Measurements from ENCODE around the gene STK4.
"Not testable (repeated sequence)": the region's sequence is repeated elsewhere in the genome, so short reads cannot be mapped to it uniquely, and the experiment has no call there.

Gene STK4

DNA sequence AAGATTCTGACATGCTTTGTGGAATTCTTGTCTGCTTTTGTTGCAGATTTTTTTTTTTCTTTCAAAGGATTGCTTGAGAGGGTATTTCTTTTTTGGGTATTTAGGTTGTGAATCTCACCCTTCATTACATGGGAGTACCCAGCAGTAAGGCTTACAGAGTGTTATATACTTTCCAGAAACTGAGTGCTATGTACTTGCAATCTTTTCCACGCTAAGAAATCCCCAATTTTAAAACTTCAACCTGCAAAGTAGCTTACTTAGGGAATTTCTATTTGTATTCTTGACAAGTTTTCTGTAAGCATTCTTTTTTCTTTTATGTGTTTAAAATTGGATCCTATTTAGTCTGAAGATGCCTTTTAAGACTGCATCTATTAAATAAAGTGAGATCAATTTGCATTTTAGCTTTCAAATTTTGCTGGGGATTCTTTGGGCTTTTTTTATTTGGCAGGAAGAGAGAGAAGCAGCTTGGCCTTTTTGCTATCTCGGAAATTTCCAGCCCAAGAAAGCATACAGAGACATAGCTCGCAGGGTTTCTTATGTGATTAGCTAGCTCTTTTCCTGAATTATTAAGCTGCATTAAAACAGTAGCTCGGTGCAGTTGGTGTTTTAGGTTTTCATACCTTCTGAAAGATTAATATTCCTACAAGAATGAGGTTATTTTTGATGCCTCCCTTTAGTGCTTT is 92.0 kb downstream of the STK4 start:
- no peak for DNase-seq

DNA sequence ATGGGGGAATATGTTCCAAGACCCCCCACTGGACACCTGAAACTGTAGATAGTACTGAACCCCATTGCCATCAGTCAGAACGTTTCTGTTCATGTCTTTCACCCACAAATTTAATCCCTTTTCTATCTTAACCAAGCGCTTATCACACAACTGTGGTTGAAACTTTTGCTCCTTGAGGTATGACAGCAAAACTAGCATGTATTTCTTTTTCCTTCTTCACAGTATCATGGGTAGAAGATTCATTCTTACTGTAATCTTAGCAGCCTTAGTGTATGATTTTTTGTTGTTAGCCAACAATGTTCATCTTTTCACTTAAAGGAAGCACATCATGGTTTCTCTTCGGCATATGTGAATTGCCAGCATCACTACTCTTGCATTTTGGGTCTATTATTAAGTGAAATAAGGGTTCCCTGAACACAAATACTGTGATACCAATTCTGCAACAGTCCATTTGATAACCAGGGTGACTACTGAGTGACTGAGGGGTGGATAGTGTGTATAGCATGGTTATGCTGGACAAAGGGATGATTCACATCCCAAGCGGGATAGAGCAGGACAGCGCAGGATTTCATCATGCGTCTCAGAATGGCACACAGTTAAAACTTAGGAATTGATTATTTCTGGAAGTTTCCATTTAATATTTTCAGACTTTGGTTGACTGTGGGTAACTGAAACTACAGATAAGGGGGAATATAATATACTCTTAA is 92.9 kb downstream of the STK4 start:
- DNase-seq: no peak

DNA sequence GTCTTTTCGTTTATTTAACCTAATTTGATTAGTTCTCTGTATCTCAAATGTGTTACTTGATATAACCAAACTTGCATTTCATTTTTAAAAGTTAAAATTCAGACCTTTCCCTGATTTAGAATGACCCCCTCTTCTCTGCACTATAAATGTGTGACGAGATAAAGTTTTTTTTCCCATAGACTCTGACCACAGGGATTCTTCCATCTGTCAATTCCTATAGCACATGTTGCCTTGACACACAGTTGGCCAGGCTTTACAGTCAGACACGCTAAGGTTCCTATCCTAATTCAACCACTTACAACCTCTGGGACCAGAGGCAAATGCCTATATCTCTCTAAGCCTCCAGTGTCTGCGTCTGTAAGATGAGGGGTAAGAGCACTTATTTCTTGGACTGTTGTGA is 94.0 kb downstream of the STK4 start:
- no peak for DNase-seq

DNA sequence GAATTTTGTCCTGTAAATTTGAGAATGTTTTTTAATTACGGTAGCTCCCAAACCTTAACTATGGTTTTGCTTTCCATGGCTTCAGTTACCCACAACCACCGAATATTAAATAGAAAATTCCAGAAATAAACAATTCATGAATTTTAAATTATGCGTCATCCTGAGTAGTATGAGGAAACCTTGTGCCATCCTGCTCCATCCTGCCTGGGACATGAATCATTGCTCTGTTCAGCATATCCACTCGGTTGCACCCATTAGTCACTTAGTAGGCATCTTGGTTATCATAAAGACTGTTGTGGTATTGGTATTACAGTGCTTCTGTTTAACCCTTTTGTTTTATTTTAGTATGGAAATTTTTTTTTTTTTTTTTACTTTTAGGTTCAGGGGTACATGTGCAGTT is 94.9 kb downstream of the STK4 start:
- no peak for DNase-seq

DNA sequence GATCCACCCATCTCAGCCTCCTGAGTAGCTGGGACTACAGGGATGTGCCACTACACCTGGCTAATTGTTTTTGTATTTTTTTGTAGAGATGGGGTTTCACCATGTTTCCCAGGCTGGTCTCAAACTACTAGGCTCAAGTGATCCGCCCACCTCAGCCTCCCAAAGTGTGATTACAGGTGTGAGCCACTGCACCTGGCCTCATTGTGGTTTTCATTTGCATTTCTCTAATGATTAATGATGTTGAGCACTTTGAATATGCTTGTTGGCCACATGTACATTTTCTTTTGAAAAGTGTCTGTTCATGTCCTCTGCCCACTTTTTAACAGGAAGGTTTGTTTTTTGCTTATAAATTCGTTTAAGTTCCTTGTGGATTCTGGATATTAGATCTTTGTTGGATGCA is 96.8 kb downstream of the STK4 start:
- not testable (repeated sequence) for DNase-seq

DNA sequence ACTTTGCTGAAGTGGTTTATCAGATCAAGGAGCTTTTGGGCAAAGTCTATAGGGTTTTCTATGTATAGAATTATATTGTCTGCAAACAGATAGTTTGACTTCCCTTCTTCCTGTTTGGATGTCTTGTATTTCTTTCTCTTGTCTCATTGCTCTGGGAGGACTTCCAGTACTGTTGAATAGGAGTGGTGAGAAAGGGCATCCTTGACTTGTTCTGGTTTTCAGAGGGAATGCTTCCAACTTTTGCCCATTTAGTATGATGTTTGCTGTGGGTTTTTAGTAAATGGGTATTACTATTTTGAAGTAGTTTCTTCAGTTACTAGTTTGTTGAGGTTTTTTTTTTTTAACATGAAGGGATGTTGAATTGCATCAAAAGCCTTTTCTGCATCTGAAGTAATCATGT is 98.5 kb downstream of the STK4 start:
- DNase-seq: no peak

DNA sequence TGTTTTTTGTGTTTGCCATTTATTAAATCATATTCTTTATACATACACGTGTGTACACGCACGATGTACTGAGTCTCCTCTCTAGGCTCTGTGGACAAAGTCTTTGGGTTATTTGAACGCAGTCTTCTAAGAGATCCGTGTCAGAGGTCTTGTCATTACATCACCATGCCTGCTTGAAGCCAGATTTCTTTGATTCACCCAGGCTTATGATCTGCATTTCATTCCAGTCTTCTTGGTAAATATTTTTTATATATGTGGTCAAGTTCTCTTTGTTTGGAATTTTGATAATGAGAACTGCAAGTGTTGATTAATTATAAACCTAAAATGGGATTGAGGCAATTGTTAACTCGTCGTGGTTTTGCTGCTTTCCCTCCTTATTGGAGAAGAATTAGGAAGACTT is 100.1 kb downstream of the STK4 start:
- DNase-seq: no peak

DNA sequence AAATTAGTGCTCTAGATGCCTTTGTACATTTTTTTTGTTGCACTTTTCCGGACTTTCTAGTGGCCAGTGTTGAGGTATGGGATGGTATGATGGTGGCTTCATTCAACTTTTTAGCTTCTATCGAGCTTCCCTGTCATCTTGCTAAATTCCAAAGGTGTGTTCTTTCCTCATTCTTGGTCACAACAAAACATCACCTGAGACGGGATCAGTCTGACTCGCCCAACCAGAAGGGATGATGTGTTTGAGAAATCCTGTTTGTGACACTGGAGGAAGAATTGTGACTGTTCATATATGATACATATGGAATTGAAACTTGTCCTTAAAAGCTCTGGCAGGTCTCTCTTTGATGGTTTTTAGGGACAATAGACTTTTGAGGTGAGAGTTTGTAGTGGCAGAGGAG is 100.8 kb downstream of the STK4 start:
- DNase-seq: no peak

DNA sequence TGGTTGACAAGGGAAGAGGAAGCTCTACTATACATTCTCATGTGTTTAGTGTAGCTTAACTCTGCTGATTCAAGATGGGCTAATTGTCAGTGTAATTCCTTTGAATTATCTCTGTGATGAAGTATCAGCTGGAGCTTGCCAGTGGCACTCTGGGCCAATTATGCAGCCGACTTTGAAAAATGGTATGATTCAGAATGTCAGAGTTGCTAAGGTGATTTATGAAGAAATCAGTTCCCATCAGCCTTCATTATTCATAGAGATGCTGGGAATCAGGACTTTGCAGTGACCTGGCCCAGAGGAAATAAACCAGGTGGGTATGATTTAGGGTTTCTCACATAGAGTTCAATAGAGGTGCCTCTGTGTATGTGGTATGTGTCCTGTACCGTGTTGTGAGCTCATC is 101.2 kb downstream of the STK4 start:
- no peak for DNase-seq

DNA sequence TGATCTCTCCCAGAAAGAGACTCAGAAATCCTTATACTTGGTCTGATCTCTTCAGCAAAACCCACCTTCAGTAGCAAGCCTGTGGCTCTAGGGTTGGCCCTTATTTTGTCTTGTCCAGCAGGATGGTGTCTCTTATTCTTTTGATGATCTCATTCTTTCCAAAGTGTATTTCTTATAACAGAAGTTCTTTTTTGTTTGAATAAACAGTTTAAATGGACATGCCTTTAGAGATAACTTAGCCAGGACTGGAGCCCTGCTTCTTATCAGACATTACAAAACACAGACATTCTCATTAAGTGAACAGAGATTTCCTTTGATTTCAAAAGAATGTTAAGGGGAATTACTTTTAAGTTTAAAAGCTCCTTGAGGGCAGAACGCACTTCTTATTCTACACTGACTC is 102.9 kb downstream of the STK4 start:
- no peak for DNase-seq

DNA sequence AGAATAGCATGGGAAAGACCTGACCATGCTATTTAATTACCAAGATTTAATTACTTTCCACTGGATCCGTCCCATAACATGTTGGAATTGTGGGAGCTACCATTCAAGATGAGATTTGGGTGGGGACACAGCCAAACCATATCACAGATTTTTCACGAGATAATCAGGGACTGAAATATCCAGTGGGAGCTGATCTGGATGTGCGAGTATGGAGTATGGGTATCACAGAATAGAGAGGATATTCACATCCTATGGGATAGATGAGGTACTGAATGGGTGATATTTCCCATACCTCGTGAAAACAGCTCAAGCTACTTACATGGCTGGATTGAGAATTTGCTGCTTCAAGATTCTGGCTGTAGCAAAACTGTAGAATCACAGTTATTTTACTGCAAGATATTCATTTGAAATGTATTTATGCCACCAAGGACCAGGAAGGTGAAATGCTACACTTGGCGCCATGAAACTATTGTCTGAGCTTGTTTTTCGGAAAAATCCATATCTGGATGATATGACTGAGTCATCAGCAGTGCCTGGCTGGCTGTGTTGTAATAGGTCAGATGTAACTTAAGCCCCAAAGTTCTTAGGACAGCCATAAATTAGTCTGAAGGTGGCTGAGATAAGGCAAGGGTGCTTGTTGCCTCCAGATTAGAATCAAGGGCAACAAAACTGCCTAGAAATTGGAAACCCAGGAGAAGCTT is 104.8 kb downstream of the STK4 start:
- peak; percentile 21 for DNase-seq

DNA sequence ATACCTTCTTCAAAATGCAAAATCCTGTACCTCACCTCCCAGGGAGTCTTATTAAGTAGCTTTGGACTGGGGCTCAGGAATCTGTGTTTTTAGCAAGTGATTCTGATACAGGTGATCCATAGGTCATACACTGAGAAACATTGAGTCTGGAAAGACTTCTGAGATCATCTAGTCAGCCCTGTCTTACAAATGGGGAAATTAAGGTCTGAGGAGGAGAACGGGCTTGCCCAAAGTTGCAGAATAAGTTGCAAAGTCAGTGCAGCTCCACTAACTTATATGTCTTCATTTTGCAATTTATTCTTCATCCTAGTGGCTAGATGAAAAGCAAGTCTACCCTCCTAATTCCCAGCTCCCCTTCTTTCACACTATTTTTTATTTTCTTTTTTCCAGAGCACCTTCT is 105.8 kb downstream of the STK4 start:
- DNase-seq: no peak

DNA sequence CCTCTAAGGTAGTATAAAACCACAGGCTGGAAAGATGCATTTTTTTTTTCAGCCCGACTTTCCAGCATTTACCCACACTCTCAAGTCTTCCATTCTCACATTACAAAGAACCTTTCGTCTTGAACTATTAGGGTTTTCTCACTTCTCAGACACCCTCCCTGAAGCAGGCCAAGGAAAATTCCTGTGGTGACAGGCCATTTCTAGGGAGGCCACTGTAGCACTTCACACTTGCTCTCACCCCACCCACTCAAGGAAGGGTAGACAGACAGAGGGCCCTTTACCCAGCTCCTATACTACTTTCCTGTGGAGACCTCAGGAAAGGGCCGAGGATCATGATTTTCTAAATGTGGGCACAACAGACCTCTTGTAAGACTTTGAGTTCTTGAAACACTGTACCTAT is 106.9 kb downstream of the STK4 start:
- DNase-seq: no peak

DNA sequence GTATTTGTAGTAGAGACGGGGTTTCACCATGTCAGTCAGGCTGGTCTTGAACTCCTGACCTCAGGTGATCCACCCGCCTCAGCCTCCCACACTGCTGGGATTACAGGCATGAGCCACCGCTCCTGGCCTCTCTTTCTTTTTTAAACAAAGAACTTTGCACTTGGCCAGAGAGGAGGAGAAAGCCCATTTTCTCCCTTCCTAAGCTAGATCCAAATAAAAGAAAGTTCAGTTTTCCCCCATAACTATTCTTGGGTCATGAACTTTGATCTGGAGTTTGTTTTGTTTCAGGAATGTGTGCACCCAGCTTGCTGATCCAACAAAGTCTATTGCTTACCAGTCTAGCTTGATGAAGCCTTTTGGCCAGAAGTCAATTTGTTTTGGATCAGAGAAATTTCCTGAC is 111.2 kb downstream of the STK4 start:
- no peak for DNase-seq

DNA sequence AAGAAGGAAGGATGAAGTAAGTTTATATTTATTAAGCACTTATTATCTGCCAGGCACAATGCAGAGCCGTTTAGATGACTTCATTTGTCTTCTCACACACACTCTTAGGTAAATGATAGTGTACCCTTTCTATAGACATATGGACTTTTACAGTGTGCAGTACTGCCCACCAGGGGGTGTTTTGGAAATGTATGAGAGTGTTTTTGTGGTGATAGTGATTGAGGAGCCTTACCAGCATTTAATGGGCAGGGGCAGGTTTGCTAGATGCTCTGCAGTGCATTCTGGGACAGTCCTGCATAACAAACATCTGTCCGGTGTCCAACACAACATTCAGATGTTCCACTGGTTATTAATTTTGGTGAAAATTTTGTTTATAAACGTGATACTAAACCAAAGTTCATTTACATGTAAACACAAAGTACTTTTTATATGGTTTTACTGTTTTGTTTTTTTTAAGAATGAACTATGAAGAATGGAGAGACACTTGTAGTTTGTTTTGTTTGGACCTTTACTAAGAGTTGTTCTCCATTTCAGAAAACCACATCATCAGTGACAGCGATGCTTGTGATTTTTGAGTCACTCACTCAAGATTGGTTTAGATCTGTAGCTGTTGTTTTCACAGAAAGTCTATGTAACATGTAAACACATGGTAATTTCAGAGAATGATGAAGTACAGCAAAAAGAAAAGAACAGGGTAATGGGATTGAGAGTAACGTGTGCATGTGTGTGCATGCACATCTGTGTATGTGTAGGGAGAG is 114.7 kb downstream of the STK4 start:
- DNase-seq: no peak

DNA sequence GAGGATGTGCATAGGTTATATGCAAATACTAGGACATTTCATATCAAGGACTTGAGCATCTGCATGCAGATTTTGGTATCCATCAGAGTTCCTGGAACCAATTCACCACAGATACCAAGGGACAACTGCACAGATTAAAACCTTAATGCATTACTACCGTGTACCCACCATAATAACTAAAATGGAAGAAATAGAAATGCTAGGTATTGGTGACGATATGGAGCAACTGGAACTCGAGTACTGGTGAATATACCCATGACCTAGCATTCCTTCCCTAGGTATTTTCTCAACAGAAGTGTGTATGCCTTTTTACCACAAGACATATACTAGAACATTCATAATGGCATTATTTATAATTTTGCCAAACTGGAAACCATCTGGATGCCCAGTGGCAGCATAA is 116.2 kb downstream of the STK4 start:
- DNase-seq: no peak

DNA sequence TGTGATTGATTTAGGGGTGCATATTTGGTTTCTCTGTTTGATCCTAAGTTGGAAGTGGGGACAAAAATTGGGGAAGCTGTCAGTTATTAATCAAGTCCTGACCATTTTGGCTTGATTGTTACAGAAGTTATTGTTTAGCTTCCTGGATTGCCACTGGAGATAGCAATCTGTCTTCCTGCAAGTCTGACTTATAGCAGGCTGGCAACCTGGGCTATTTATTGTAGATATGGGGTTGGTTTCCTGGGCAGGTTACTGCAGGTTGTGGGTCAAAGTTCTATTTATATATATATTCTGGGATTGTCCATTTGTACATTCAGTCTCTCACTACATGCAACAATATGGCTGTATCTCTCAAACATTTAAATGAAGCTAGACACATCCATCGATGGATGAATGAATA is 116.8 kb downstream of the STK4 start:
- DNase-seq: no peak

DNA sequence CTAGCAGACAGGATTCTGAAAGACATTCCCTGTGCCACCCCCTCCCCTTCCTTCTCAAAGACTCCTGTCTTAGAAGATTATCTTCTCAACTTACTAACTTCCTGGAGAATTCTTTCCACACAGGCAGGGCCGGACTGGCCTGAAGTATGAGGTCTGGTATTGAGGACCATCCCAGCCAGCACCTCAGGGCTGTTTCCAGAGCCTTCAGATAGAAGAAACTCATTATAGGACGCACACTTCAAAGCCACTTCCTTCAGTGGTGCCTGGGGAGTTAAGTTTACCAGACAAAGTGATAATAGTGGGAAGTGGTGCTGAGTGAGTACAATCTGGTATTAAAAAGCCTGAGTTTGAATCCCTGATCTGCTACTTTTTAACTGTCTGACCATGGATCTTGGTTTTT is 119.0 kb downstream of the STK4 start:
- DNase-seq: no peak

DNA sequence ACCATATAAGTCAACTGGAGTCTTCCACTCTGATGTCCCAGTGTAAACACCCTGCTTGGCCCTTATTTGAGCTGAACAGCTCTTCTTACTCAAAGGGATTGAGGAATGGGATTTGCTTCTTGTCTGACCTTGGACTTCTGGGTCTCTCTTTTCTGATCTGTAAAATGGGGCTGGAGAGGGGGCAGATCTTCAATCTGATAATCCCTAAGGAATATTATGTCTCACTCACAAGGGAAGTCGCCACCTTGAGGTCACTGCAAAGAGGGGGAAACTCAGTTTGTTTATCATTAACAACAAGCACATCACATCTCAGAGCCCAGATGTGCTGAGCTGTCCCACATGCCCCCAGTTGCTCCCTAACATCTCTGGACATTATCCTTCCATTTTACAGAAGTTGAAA is 119.6 kb downstream of the STK4 start:
- DNase-seq: no peak

DNA sequence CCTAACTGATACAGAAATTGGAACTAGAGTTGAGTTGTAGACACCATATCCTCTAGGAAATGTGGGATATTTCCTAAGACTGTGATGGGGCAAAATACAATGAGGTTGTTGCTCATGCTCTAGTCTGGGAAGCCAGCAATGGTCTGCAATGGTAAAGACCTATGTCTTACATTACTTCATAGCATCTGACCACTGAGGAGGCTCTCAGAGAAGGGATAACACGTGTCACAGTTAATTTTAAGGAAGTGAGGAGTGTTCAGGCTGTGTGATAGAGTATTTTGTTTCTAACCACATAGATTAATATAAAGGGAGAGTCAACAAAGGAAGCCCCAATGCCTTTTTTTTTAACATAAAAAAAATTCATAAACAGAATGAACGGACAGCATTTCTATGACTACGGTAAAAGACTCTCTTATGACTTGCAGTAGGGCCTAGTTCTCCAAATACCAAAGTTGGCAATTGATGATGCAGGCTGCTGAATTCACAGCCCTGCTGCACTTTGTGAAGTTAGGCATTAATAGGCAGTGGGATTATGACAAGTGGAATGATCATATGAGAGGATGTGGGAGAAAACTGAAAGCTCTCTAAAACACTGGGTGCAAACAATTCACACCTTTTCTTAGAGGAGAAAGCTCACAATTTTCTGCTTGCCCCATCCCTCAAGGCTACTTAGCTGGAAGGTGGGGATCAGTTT is 120.9 kb downstream of the STK4 start:
- DNase-seq: no peak

DNA sequence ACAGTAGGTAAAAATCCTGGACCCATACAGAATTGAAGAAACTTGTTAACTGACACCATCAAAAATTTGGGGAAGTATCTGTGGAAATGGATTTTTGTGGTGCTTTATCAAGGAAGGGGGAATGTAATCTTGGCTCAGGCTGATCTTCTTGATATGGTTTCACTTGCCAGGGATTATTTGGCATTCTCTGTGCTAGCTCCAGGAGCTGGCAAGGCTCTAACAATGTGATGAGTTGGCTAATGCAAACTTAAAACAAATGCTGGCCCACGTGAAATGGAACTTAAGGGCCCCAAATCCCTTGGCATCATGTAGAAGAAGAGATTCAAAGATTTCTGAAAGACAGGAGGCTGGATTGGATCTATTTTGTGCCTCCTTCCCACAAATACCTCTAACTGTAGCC is 121.5 kb downstream of the STK4 start:
- DNase-seq: no peak

DNA sequence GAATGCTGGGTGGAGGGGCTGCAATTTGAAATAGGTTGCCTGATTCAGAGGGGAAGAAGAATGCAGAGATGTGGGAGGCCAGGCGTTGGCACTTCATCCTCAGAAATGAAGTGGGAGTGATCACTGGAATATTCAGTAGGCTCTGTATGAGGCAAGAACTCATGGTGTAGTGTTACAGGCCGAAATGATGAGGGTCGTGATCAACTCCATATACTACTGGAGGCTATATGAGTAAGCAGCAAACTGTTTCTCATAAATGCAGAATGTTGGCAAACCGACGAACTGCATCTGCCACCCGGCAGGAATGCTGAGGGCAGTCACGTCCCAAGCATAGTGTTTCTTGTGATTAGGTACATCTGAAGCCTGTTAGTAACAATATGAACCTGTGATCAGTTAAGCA is 121.9 kb downstream of the STK4 start:
- no peak for DNase-seq

DNA sequence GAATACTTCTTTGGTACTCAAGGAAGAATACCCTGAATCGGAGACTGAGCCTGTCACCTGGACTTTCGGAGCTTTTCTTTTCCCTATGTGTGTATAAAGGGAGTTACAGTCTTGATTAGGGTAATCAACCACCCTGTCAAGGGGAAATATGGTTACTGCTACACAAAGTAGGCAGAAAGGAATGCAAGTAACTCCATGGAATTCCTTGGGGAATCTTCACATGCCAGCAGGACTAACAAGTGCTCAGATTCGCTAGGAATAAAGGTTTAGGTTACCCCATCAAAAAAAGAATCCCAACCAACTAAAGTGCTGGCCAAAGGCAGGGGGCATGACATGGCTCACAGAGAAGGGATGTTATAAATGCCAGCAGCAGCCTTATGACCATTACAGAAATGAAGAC is 124.2 kb downstream of the STK4 start:
- DNase-seq: no peak

All from GF-D8 (cell line).